Spleen (tissue), 7 donors: ENCODE results near the gene PPP2R5E.

Source experiments
- CTCF ChIP-seq, 11 experiments: fragments of 200-600 bp in 7 of 11; fragments of 450-650 bp in 4 of 11; sonication (generic) in 4 of 11; IDR thresholded peaks in 8 of 11; conservative IDR thresholded peaks in 3 of 11; 1 replicate in 7 of 11; 2 replicates in 4 of 11; pipeline versions ENCODE4 v1.4.0 to v1.8.0; 2016 to 2021; ENCODE audit warnings: antibody characterized with exemption in 11 of 11, inconsistent platforms in 4 of 11, mild to moderate bottlenecking in 1 of 11
- POLR2A ChIP-seq, 3 donors: fragments of 450-650 bp; IDR thresholded peaks; one replicate each; pipeline ENCODE4 v1.5.1; 2017; ENCODE audit warnings: antibody characterized with exemption in 3 of 3, mild to moderate bottlenecking in 1 of 3
- POLR2AphosphoS5 ChIP-seq, 3 donors: sonication (generic); formaldehyde crosslinking; IDR thresholded peaks; one replicate each; pipeline ENCODE4 v1.5.1; 2017; ENCODE audit warnings: antibody characterized with exemption in 3 of 3
- donor health status: DM: no; HTN: no; CAD: no; lungs with moderate emphysema.
- donor health status: DM: no; HTN: no; CAD: no.
- donor health status: DM: no; HTN: no; CAD: no.

DNA sequence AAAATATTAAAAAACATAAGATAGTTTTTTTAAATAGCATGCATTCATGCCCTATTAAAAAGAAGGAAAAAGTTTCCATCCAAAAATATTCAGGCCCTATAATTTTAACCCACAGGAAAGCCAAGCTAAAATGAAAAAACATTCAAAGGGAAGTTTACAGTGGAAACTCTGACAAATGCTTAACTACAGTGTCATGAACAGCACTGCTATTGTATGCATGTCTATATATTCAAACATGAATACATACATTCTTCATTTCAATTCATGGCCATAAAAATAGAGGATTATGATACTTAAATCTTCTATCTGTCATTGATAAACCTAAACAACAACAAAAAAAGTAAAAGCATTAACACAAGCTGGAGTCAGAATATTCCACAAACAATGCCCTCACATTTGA, 67.4 kb downstream of the PPP2R5E start:
- TF ChIP-seq CTCF (IDR thresholded peaks at IDR 0.05 in 8 of 11, conservative IDR thresholded peaks at IDR 0.05 in 3 of 11) (no peak), POLR2AphosphoS5 (IDR thresholded peaks at IDR 0.05) (no peak), POLR2A (IDR thresholded peaks at IDR 0.05) (no peak)
